Activated CD8-positive, alpha-beta memory T cell treated with anti-CD3 and anti-CD28 coated beads, Interleukin-2, amount 10 ng/mL, durations not matched to agents 7 days and 5 days (primary cell): Measurements from ENCODE around the gene ECEL1. TPM values are rescaled to one million over a fixed set of nuclear protein-coding genes. Genes with fewer than 3 reads are reported as not detected.

Experiments
- ATAC-seq: fragments of 150-1000 bp; cut with Tn5 transposase; one replicate; pipeline ENCODE4 v1.10.0; 2021; ENCODE audit warnings: moderate library complexity
- CTCF ChIA-PET: fragments of 350-600 bp; sonication (Branson Sonifier 250); formaldehyde crosslinking; loops from one replicate; lab custom pipeline; 2021; ENCODE audit warnings: antibody characterized with exemption; lab: Charles Lee
- DNase-seq: peaks from one replicate; pipeline ENCODE4 v3.0.0-alpha.2; 2020
- H3K27ac Mint-ChIP-seq: one replicate; pipeline ENCODE4 v1.8.0; 2021; ENCODE audit warnings: mild to moderate bottlenecking, mixed read lengths
- H3K27me3 Mint-ChIP-seq: one replicate; pipeline ENCODE4 v1.8.0; 2021; ENCODE audit warnings: mixed read lengths
- H3K36me3 Mint-ChIP-seq: one replicate; pipeline ENCODE4 v1.8.0; 2021; ENCODE audit warnings: mild to moderate bottlenecking, mixed read lengths
- H3K4me1 Mint-ChIP-seq: one replicate; pipeline ENCODE4 v1.8.0; 2021; ENCODE audit warnings: mixed read lengths
- H3K4me3 Mint-ChIP-seq: one replicate; pipeline ENCODE4 v1.8.0; 2021; ENCODE audit warnings: mild to moderate bottlenecking, moderate library complexity, mixed read lengths
- H3K9me3 Mint-ChIP-seq: one replicate; pipeline ENCODE4 v1.8.0; 2022; ENCODE audit warnings: low read depth, mixed read lengths
- total RNA-seq, 2 experiments: library from RNA; stranded (reverse); gene quantifications; one replicate each; pipeline ENCODE4 v1.2.3, GENCODE V29; 2021

The ECEL1 gene
- total RNA-seq, 2 experiments from 2014 or later = 0.21 TPM; not detected in 1

GRCh38 chr2:232501794-232502390 is 14.3 kb upstream of the ECEL1 start:
- ATAC-seq = no peak
- Mint-ChIP-seq H3K4me1 (peaks cover 2% of the 10 kb centered on the region), H3K27ac (no peak overlapping the region), H3K4me3 (no peak overlapping the region), H3K9me3 (no peaks in the 10 kb centered on the region), H3K27me3 (peaks cover 47% of the 10 kb centered on the region), H3K36me3 (no peaks in the 10 kb centered on the region)
- CTCF ChIA-PET = interaction anchor here (0.6 kb wide), 1 partner anchor 1030 kb away, joined by 3 read pairs; no protein-coding TSS in a partner anchor
- no peak for DNase-seq

- CTCF ChIA-PET = no interaction called here
- Mint-ChIP-seq H3K27me3 (peaks cover 47% of the 10 kb centered on the region), H3K4me3 (no peak overlapping the region), H3K36me3 (no peaks in the 10 kb centered on the region), H3K9me3 (no peaks in the 10 kb centered on the region), H3K4me1 (peaks cover 2% of the 10 kb centered on the region), H3K27ac (no peak overlapping the region)
- no peak for ATAC-seq
- DNase-seq = no peak
These were observed 13.7 kb upstream of the ECEL1 start for GRCh38 chr2:232501331-232501771.

- Mint-ChIP-seq H3K4me3 (no peak overlapping the region), H3K36me3 (no peaks in the 10 kb centered on the region), H3K27me3 (peaks cover 23% of the 10 kb centered on the region), H3K4me1 (peaks cover 2% of the 10 kb centered on the region), H3K9me3 (no peaks in the 10 kb centered on the region), H3K27ac (no peak overlapping the region)
- no peak for ATAC-seq
- CTCF ChIA-PET = no interaction called here
- no peak for DNase-seq
These were observed 10.8 kb upstream of the ECEL1 start for GRCh38 chr2:232498452-232498851.

- no peak for DNase-seq
- H3K4me1 Mint-ChIP-seq = no peaks in the 10 kb centered on the region
- CTCF ChIA-PET = no interaction called here
- no peaks in the 10 kb centered on the region for H3K36me3 Mint-ChIP-seq
- H3K4me3 Mint-ChIP-seq = no peak overlapping the region
- ATAC-seq = no peak
- H3K27me3 Mint-ChIP-seq = peaks cover 20% of the 10 kb centered on the region
- H3K27ac Mint-ChIP-seq = no peak overlapping the region
- H3K9me3 Mint-ChIP-seq = no peaks in the 10 kb centered on the region
These were observed 9.7 kb upstream of the ECEL1 start for GRCh38 chr2:232497348-232497747.

- no peaks in the 10 kb centered on the region for H3K9me3 Mint-ChIP-seq
- H3K27me3 Mint-ChIP-seq = peaks cover 18% of the 10 kb centered on the region
- H3K4me1 Mint-ChIP-seq = no peaks in the 10 kb centered on the region
- DNase-seq (no peak), ATAC-seq (no peak)
- H3K36me3 Mint-ChIP-seq = no peaks in the 10 kb centered on the region
- H3K27ac Mint-ChIP-seq = no peak overlapping the region
- no peak overlapping the region for H3K4me3 Mint-ChIP-seq
- CTCF ChIA-PET = no interaction called here
These were observed 9.1 kb upstream of the ECEL1 start for GRCh38 chr2:232496501-232497270.

GRCh38 chr2:232495292-232495691 is 7.7 kb upstream of the ECEL1 start:
- H3K4me1 Mint-ChIP-seq = no peaks in the 10 kb centered on the region
- ATAC-seq (no peak), DNase-seq (no peak)
- no peak overlapping the region for H3K27ac Mint-ChIP-seq
- no peaks in the 10 kb centered on the region for H3K9me3 Mint-ChIP-seq
- H3K36me3 Mint-ChIP-seq = no peaks in the 10 kb centered on the region
- H3K4me3 Mint-ChIP-seq = no peak overlapping the region
- CTCF ChIA-PET = no interaction called here
- H3K27me3 Mint-ChIP-seq = peaks cover 6% of the 10 kb centered on the region

GRCh38 chr2:232494542-232494941 is 6.9 kb upstream of the ECEL1 start:
- CTCF ChIA-PET = no interaction called here

GRCh38 chr2:232493701-232494474 is 6.3 kb upstream of the ECEL1 start:
- CTCF ChIA-PET = no interaction called here
- no peak overlapping the region for H3K27ac Mint-ChIP-seq
- no peak overlapping the region for H3K4me3 Mint-ChIP-seq
- H3K36me3 Mint-ChIP-seq = no peaks in the 10 kb centered on the region
- no peaks in the 10 kb centered on the region for H3K4me1 Mint-ChIP-seq
- no peaks in the 10 kb centered on the region for H3K9me3 Mint-ChIP-seq
- ATAC-seq (no peak), DNase-seq (no peak)
- peaks cover 13% of the 10 kb centered on the region for H3K27me3 Mint-ChIP-seq

More at GRCh38 chr2:232494542-232494941, 6.9 kb upstream of the ECEL1 start:
- DNase-seq = no peak
- H3K9me3 Mint-ChIP-seq = no peaks in the 10 kb centered on the region
- no peaks in the 10 kb centered on the region for H3K36me3 Mint-ChIP-seq
- no peak overlapping the region for H3K27ac Mint-ChIP-seq
- H3K4me3 Mint-ChIP-seq = no peak overlapping the region
- H3K4me1 Mint-ChIP-seq = no peaks in the 10 kb centered on the region
- H3K27me3 Mint-ChIP-seq = peaks cover 7% of the 10 kb centered on the region
- no peak for ATAC-seq

GRCh38 chr2:232492963-232493700 is 5.5 kb upstream of the ECEL1 start:
- no peak overlapping the region for H3K27ac Mint-ChIP-seq
- CTCF ChIA-PET = no interaction called here

GRCh38 chr2:232492236-232492848 is 4.7 kb upstream of the ECEL1 start:
- no peak overlapping the region for H3K27ac Mint-ChIP-seq
- H3K4me3 Mint-ChIP-seq = no peak overlapping the region
- peaks cover 24% of the 10 kb centered on the region for H3K27me3 Mint-ChIP-seq
- ATAC-seq = no peak
- no peak for DNase-seq
- H3K4me1 Mint-ChIP-seq = no peaks in the 10 kb centered on the region
- no peaks in the 10 kb centered on the region for H3K9me3 Mint-ChIP-seq
- CTCF ChIA-PET = no interaction called here
- no peaks in the 10 kb centered on the region for H3K36me3 Mint-ChIP-seq

More at GRCh38 chr2:232492963-232493700, 5.5 kb upstream of the ECEL1 start:
- no peaks in the 10 kb centered on the region for H3K36me3 Mint-ChIP-seq
- DNase-seq (no peak), ATAC-seq (no peak)
- peaks cover 20% of the 10 kb centered on the region for H3K27me3 Mint-ChIP-seq
- no peaks in the 10 kb centered on the region for H3K9me3 Mint-ChIP-seq
- H3K4me3 Mint-ChIP-seq = no peak overlapping the region
- H3K4me1 Mint-ChIP-seq = no peaks in the 10 kb centered on the region

- H3K36me3 Mint-ChIP-seq = no peaks in the 10 kb centered on the region
- H3K4me3 Mint-ChIP-seq = no peak overlapping the region
- H3K9me3 Mint-ChIP-seq = no peaks in the 10 kb centered on the region
- CTCF ChIA-PET = no interaction called here
- DNase-seq (no peak), ATAC-seq (no peak)
- H3K27me3 Mint-ChIP-seq = peaks cover 30% of the 10 kb centered on the region
- peaks cover 3% of the 10 kb centered on the region for H3K4me1 Mint-ChIP-seq
- H3K27ac Mint-ChIP-seq = no peak overlapping the region
These were observed 3.6 kb upstream of the ECEL1 start for GRCh38 chr2:232491139-232491780.

- Mint-ChIP-seq H3K27ac (no peak overlapping the region), H3K36me3 (no peaks in the 10 kb centered on the region), H3K9me3 (no peaks in the 10 kb centered on the region), H3K27me3 (peaks cover 34% of the 10 kb centered on the region), H3K4me3 (no peak overlapping the region), H3K4me1 (peaks cover 3% of the 10 kb centered on the region)
- ATAC-seq (no peak), DNase-seq (no peak)
- CTCF ChIA-PET = no interaction called here
These were observed 2.8 kb upstream of the ECEL1 start for GRCh38 chr2:232490221-232491138.
